EH (cell line): ENCODE measurements around the gene ATP6V1B1.

Experiments
- DNase-seq: peaks from one replicate; pipeline ENCODE4 v3.0.0-alpha.2; 2015; ENCODE audit warnings: low read depth

ATP6V1B1 gene

DNA sequence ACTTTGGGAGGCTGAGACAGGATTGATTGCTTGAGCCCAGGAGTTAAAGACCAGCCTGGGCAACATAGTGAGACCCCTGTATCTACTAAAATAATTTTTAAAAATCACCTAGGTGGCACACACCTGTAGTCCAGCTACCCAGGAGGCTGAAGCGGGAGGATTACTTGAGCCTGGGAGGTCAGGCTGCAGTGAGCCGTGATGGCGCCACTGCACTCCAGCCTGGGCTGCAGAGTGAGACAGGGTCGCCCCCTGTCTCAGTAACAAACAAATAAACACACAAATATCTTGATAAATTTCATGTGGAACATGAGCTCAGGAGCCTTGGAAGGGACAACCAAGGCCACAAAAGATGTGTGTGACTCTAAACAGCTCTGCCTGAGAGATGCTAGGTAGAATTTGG lies 31.0 kb downstream of the ATP6V1B1 start:
- DNase-seq = no peak

DNA sequence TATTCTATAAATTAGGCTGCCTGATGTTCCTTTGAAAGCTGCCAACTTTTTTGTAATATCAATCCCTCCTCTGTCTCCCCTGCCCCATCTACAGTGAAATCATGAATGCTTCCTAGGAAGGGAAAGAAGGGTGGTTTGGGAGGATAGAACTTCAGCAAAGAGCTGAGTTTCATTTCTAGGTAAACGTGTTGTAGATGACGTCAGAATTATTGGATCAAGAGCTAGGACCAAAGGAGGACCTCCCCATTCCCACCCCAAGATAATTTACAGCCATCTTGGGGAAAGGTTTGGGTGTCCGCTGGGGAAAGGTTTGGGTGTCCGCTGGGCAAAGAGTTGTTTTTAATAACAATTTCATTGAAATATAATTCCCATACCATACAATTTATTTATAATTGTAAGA lies 31.5 kb downstream of the ATP6V1B1 start:
- DNase-seq = no peak

DNA sequence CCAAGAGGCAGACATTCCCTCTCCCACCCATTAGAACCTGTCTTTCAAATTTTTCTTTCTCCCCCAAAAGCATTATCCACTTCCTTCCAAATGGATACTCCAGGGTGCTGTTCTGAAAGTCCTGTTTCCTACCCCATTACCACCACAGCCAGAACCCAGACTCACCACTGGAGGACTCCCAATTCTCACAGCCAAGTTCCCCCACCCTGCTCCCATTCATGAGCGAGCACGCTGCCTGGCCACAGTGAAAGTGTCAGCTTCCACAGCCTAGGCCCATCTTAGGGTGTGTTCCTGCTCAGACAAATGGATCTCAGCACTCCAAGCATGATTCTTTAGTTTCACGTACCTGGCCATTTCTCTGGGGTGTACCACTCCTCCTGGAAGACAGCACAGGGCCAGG lies 38.9 kb downstream of the ATP6V1B1 start:
- DNase-seq = no peak

DNA sequence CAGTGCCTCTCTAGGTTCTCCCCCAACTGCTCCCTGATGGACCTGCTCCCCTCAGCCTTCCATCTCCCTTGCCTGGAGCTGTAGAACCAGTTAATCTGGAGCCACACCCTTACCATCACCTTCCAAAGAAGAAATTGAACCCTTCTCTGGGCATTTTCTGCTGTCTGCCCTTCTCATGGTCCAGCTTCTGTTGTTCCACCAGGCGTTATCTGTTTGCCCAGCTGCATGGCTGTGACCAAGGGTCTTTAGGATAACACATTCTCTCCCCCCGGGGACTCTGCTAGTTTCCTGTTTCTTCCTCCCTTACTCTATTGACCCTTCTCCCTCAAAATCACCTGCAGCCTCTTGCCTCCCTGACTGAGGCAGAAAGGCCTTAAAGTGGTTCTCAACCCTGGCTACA lies 39.5 kb downstream of the ATP6V1B1 start:
- DNase-seq = no peak

- peak; percentile 82 for DNase-seq
These were observed 42.0 kb downstream of the ATP6V1B1 start for GRCh38 chr2:70977605-70978205.

DNA sequence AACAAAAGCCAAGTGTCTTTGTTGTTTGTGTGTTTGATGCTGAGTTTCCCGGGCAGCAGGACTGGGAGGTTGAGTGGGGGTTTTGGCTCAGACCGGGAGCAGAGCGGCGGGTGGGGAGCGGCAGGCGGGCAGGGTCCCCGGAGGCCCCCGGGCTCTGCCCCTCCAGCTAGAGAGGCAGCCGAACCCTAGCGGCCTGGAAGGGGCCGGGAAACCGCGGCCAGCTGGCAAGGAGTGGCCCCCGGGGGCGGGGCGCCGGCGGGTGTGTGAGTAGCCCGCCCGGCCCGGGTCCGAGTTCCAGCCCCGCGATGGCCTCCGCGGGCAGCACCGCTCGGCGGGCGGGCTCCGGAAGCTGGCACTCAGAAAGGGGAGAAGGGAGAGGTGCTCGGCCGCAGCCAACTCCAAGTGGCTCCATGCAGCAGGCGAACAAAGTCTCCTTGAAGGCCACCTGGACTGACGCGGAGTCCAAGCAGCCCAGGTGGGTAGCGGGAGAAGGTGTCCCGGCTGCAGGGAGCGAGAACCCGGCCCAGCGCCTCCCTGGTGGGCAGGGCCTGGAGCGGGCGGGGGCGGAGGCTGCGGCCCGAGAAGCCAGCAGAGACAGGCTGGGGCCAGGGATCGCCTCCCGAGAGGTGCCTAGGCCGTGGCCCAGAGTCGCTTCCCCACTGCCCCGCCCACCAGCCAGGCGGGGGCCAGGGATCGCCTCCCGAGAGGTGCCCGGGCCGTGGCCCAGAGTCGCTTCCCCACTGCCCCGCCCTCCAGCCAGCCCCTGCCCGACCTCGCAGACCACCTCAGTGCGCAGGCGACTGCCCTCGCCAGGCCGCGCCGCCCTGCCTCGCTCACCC lies 42.9 kb downstream of the ATP6V1B1 start, which contains the start of gene ANKRD53:
Gene ANKRD53, plus strand, starts transcription at position 290 of the 839 bp plus-strand sequence. Its CDS starts 16 bp downstream, at position 306.
- DNase-seq = peak; percentile 32

GRCh38 chr2:70979180-70979488 lies 43.4 kb downstream of the ATP6V1B1 start:
- no peak for DNase-seq

GRCh38 chr2:70979626-70980025 lies 43.9 kb downstream of the ATP6V1B1 start:
- DNase-seq = no peak

GRCh38 chr2:70981421-70981820 lies 45.7 kb downstream of the ATP6V1B1 start:
- DNase-seq = no peak

DNA sequence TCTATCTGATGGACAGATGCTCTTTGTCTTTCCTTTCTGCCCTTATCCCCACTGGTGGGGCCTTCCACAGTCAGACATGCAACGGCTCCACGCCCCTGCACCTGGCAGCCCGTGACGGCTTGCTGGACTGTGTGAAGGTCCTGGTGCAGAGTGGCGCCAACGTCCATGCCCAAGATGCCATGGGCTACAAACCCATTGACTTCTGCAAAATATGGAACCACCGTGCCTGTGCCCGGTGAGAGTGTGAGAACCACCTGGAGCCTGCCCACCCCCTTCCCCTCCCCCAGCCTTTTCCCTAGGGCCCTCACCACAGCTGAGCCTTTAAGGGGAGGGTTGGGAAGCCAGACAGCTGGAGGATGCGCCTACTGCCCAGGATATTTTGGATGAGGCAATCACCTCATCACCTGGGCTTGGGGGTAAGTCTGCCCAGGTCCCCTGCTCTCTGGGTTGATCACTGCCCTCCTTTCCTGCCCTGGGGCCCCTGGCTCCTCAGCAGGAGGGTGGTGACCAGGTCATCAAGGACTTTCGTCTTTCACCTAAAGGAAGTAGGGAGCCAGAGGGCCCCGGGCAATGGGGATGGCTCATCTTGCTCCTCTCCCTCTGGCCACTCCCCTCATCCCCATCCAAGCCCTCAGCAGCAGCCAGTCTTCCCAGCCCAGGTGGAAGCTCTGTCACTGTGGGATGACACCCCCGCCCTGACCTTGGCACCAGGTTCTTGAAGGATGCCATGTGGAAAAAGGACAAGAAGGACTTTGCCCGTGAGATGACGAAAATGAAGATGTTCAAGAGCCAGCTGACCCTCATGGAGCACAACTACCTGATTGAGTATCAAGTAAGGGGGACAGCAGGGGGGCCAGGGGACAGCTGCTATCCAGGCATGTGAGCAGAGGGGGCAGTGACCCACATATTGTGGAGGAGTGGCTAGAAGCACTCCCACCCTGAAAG lies 46.4 kb downstream of the ATP6V1B1 start:
- DNase-seq = no peak

GRCh38 chr2:70982971-70983370 lies 47.3 kb downstream of the ATP6V1B1 start:
- no peak for DNase-seq

DNA sequence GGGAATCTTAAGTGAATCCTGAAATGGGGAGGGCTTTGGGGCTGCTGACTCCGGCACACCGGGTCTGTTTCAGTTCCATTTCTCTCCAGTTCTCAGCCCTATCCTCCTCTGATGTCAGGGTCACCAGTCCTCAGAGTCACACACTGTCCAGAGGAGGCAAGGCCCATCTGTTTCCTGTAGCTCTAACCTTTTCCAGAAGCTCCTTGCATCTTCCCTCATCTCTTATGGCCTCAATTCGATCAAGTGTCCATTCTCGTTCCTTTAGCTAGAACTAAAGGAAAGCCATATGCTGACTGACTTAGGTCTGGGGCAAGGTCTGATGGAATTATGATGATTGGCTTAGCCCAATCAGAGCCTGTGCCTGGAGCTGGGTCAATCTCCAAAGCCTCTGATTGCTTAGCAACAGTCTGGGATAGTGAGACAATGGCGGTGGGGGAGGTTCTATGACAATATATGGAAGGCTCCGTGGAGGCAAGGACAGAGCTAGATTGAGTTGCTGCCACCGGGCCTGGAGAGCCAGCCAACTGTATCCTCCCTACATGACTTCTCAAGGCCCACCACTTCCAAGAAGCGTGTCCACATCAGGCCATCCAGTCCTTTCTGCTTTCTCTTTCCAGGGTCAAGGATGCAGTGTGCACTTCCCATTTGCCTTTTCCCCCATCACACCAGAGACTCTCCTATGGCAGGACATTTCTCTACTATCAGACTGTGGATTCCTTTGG lies 48.0 kb downstream of the ATP6V1B1 start:
- no peak for DNase-seq

DNA sequence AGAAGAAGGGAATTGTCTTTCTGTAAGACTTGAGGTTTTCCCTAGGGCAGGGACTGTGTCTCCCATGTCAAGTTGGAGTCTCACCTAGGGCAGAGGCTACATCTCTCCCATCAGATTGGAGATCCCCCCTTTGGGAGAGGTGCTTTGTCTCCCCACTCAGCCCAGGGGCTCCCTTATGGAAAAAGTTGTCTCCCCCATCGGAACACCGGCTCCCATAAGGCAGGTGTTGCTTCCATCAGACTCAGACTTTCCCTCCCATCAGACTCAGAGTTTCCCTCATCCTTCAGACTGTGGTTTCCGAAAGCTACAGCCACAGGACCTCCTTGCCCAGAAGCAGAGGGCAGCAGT lies 48.5 kb downstream of the ATP6V1B1 start:
- no peak for DNase-seq

- DNase-seq = peak; percentile 40
These were observed 49.0 kb downstream of the ATP6V1B1 start for GRCh38 chr2:70984576-70985282.

GRCh38 chr2:70985283-70985688 lies 49.6 kb downstream of the ATP6V1B1 start:
- DNase-seq = no peak

DNA sequence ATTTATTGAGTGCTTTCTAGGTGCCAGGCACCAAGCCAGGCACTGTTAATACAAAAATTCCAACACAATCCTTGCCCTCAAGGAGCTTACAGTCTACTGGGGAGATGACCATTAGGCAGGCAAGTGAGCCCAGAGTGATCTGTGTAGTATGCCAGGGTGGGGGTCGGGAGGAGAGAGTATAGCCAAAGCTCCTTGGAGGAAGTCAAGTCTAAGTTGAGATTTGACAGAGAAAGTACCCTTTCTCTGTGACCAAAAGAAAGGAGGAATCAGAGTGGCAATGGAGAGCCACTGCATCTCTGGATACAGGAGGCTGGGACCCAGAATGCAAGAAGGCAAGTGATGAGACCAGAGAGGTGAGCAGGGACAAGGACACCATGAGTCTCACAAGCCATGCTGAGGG lies 50.3 kb downstream of the ATP6V1B1 start:
- DNase-seq = no peak

- no peak for DNase-seq
These were observed 50.9 kb downstream of the ATP6V1B1 start for GRCh38 chr2:70986499-70987189.

GRCh38 chr2:70987386-70987785 lies 51.7 kb downstream of the ATP6V1B1 start:
- DNase-seq = no peak

- no peak for DNase-seq
These were observed 52.5 kb downstream of the ATP6V1B1 start for GRCh38 chr2:70988151-70988550.

DNA sequence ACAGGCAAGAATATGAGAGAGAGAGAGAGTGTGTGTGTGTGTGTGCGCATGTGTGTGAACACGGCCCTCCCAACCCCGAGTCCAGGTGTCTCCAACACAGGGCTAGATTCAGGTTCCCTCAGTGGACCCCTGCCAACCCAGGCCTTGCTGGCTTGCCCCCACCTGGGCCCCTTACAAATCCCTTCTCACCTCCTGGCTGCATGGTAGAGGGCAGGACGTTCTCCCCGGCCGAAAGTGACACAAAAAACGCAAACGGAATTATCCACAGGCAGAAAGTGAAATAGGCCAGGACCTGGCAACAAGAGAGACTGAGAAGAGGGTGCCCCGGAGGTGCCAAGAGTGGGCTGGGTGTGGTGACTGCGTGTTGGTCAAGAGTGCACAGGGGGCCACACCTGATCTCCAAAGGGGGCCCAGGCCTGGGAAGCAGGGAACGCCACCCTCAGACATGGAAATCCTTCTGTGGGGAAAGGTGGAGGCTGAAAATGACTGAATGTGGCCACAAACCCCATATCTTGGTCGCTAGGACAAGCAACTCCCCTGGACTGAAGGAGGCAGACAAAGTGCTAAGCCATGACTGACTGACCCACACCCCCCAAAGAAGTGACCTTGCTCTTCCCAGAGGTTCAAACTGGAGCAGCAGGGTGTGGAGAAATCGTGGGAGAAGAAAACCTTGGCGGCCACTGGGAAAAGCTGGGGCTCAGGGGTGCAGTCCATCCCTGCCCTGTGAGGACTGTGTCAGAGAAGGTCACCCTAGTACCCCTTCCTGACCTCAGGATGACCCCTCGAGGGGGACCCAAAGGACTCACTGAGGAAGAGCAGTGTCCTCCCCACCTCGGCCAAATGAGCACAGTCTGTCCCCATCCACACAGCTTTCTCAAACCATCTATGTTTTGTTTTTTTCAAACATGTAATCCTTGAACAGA lies 53.3 kb downstream of the ATP6V1B1 start:
- DNase-seq = no peak
